Measurements from ENCODE around the gene CHST11. TPM values are rescaled to one million over a fixed set of nuclear protein-coding genes. Genes with fewer than 3 reads are reported as not detected.

The CHST11 gene
- polyA plus RNA-seq, 1 donor = 8.0 TPM

DNA sequence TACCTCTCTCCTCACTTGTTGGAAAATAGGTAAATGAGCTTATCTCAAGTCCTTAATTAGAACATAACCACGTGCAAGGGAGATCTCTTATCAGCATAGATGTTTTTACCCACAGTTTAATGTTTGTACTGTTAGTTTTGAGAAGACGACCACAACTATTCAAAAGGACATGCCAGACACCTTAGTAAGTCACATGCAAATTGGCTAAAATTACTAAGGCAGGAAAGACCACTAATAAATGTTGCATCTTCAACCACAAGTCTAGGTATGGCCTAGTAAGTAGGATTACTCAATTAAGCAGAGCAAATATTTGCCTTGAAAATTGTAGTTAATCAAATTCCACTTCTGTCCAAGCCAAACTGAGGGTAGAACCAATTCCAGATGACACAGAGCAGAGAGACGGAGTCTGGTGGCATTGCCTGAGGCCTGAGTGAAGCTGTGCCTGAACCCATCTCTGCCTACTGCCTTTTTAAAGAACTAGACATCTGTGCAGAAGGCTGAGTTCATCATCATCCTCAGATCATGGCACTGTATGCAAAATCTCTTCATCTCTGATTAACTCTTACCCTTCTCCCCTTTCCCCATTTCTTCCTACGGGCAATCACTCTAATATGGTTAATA is 29.7 kb upstream of the CHST11 start:
- DNase-seq = no peak

DNA sequence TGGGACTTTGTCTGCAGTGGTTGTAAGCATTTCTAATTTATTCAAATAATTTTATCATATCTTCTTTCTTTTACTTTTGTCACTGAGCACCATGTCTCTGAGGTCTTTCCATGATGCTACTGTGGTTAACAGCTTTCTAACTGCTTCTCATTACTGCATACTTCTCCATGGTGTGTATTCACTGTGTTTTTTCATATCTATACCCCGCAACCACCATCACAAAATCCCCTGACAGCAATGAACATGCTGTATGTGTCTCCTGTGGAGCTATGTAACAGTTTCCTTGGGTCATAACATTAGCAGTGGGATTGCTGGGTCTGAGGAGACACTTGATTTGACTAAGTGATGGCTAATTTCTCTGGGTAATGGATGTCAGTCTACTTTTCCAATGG is 29.2 kb upstream of the CHST11 start:
- DNase-seq = no peak

DNA sequence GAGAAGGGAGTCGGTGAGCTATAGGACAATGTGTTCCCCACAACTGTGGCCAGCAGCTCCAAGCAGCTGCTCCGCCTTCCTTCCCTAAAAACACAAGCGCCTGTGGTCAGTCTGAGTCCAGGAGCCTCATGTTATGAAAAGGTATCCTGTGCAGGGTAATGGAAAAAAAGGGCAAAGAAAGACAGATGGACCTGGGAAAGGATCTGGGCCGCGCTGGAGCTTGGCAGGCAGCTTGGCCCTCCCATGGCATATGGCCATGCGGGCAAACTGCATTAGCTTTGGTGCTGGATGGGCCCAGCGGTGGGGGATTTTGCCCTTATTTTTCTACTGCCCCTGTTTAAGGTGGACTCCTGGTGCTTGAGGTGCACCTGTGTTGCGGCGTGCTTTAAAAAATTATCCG is 23.7 kb upstream of the CHST11 start:
- DNase-seq = no peak

DNA sequence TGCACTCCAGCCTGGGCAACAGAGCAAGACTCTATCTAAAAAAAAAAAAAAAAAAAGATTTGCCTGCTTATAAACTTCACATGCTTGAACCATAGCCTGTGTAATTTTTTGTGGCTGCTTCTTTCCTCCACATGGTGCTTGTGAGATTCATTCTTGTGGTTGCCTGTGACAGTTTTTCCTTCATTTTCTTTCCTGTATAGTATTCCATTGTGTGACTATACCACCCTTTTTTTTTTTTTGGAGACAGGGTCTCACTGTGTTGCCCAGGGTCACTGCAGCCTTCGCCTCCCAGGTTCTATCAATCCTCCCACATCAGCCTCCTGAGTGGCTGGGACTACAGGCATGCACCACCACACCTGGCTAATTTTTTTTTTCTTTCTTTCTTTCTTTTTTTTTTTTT is 22.6 kb upstream of the CHST11 start:
- DNase-seq = no peak

DNA sequence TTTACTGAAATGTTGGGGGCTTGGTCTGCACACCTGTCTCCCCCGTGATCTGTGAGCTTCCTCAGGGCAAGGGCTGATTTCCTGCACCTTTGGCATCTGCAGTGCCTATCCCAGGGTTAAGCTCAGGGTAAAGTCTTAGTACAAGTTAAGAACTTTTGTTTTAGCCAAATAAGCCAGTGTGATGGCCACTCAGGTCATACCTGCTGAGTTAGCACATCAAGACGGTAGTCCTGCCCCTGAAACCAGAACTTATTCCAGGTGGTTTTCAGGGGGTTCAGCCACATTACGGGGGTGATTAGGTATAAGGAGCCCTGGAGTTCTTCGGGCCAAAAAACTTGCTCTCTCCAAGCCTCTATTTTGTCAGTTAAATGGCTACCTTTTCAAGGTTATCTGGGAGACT is 21.6 kb upstream of the CHST11 start:
- DNase-seq = no peak

DNA sequence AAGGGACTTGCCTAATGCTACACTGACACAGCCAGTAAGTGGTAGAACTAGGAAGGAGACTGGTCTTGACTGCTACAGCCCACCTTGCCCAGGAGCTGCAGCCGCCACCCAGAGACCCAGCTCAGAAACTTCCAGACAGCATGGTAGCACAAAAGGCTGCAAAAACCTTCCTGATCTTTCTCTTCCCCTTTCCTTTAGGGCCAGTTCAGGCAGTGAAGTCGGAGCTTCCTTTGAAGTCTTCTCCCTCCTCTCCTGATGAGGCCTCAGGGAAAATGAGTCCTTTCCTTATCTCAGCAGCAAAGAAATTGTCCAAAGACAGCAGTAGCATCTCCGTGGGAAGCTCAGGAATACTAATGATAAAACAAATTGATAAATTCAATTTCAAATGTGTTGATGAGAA is 21.0 kb upstream of the CHST11 start:
- DNase-seq = no peak

DNA sequence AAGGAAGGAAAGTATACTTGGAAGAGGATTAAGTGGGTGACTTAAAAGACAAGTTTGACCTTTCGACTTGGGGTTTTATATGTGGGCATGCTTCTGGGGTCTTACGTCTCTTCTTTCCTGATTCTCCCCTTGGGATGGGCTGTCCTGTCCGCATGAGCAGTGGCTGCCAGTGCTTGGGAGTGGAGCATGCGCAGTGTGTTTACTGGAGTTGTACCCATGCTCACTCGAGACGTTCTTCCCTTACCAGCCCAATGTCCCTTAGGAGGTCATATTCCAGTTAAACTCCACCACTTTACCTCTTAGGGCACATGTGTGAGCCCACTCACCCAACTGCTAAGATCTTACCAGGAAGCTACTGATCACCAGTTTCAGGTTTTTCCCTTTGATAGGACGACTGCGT is 20.0 kb upstream of the CHST11 start:
- DNase-seq = no peak

DNA sequence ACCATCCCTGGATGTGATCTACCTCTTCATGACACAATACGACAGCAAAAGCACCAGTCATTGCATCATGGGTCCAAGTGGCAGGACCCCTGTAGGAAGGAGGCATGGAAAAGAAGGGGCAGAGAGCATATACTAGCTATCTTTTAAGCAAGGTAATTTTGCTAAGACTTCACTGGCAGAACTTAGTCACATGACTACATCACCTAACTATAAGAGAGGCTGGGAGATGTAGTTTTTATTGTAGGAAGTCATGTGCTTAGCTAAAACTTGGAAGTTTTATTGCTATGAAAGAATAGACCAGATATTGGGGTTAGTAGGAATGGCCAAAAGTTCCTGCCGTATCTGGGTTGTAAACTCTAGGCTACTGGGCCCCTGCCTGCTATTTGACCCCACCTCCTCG is 18.6 kb upstream of the CHST11 start:
- DNase-seq = no peak

DNA sequence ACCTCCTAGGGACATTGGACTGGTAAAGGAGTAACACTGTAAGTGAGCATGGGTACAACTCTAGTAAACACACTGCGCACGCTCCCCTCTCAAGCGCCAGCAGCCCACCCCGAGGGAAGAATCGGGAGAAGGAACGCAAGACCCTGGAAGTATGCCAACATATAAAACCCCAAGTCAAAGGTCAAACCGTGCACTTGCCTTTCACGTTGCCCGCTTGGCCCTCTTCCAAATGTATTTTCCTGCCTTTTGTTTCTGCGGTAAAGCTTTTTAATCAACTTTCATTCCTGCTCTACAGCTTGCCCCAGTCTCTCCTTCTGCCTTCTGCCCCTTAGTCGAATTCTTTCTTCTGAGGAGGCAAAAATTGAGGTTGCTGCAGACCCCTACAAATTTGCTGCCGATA is 17.6 kb upstream of the CHST11 start:
- no peak for DNase-seq

DNA sequence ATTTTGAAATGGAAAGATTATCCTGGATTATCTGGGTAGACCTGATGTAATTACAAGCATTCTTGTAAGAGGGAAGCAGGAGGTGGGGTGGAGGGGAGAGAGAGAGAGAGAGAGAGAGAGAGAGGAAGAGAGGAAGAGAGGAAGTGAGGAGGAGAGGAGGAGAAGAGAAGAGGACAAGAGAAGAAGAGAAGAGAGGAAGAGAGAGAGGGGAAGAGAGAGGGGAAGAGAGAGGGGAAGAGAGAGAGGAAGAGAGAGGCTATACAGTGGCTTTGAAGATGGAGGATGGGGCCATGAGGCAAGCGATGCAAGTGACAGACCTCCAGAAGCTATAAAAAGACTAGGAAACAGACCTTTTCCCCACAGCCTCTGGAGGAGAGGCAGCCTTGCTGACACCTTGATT is 13.7 kb upstream of the CHST11 start:
- DNase-seq = no peak

DNA sequence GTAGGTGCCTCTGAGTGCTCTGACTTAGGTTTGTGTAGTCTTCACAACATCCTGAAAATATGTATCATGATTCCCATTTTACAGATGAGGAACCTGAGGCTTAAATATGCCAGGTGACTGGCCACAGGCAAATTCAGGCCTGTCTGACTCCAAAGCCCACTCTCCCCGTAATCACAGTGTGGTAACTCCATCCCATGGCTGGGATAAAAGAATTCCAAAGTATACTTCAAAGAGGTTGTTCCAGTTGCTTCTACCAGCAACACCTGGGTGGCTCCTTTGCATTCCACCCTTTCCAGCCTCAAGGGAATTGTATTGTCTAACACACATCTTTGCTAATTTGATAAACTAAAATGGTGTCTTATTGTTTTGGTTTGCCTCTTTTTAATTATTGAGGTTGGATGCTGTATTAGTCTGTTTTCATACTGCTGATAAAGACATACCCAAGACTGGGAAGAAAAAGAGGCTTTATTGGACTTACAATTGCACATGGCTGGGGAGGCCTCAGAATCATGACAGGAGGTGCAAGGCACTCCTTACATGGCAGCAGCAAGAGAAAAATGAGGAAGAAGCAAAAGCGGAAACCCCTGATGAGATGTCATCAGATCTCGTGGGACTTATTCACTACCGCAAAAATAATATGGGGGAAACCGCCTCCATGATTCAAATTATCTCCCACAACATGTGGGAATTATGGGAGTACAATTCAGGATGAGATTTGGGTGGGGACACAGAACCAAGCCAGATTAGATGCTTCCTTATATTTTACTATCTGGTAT is 9.9 kb upstream of the CHST11 start:
- DNase-seq = no peak

DNA sequence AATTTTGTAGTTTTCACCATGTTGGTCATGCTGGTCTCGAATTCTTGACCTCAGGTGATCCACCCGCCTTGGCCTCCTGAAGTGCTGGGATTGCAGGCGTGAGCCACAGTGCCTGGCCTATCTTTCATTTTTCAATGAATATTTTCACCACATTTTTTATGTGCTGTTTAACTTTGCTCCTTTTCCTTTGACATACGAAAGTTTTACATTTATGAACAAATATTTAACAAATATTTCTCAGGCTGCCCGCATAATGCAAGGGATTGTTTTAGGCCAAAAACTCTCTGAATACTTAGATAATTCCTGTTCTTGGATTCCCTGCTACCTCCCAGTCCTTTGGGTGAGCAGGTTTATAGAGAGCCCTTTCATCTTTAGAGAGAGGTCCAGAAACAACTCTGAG is 8.7 kb upstream of the CHST11 start:
- DNase-seq = no peak

DNA sequence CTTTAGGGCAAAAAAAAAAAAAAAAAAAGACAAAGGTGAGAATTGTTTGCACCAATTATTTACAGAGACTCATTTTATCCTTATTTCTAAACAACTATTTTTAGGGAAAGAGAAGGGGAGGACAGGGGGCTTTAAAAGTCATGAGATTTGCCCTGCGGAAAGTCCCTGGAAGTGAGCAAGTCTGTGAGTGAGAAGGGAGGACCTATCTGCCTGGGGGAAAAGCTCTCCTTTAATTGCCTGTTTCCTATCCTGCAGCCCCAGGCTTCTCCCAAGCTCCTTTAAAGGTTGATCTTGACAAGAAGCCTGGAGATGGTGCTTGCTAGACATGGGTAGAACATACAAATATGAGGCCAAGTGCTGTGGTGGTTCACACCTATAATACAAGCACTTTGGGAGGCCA is 8.3 kb upstream of the CHST11 start:
- no peak for DNase-seq

DNA sequence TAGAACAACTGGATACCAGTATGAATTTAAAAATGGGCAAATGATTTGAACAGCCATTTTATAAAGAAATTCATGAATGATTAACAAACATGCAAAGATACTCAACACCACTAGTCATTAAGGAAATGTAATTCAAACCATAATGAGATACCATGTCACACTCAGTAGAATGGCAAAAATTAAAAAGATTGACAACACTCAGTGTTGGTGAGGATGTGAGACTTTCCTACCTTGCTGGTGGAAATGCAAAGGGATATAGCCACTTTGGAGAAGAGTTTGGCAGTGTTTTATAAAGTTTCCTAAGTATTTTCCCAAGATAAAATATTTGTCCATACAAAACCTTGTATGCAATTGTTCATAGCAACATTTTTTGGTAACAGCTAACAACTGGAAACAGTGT is 6.0 kb upstream of the CHST11 start:
- no peak for DNase-seq

DNA sequence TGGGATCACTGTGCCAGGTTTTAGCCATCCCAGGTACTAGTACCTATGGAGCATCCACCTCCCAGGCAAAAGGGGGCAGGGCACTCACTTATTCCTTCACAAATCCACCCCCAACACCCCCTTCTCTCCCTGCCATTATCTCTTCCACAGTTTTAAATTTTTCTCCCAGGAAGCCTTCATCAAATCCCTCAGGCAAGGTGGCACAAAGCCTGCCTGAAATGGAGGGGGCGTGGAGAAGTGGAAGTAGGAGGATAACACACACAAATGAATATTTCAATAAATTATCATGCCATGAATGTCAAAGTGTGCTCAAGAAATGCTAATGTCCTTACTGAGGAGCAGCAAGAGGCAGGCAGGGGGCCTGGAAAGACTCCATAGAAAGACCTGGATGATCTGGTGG is 4.7 kb upstream of the CHST11 start:
- DNase-seq = no peak

DNA sequence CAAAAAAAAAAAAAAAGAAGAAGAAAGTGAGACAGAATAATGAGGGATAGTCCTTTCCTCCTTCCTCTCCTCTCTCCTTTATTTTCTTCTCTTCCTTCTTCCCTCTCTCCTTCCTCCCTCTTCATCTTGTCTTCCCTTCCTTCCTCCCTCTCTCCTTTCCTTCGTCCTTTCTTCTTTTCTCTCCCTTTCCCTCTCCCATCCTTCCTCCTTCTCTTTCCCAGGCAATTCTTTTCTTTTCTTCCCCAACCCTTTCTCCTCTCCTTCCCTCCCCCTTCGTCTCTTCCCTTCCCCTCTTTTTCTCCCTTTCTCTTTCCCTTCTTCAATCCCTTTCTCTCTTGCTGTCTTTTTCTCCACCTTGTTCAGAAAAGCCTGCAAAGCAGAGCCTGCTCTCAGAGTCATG is 3.6 kb upstream of the CHST11 start:
- DNase-seq = no peak

DNA sequence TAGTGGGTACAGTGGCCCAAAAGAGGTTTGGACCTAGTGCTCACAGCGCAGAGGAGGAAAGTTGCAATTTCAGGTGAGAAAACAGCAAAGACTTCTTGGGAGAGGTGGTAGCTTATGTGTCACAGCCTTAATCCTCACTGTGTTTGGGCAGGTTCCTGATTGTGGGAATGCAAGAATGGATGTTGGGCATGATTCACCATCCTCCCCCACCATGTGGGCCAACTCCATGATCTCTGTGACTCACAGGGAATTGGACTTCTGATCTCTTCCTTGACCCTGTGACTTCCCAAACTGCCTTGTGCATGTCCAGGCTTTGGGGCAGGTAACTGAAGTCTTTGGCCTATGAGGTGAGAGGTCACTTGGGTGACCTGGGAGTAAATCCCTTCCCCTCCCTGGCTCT is 1.8 kb upstream of the CHST11 start:
- no peak for DNase-seq

DNA sequence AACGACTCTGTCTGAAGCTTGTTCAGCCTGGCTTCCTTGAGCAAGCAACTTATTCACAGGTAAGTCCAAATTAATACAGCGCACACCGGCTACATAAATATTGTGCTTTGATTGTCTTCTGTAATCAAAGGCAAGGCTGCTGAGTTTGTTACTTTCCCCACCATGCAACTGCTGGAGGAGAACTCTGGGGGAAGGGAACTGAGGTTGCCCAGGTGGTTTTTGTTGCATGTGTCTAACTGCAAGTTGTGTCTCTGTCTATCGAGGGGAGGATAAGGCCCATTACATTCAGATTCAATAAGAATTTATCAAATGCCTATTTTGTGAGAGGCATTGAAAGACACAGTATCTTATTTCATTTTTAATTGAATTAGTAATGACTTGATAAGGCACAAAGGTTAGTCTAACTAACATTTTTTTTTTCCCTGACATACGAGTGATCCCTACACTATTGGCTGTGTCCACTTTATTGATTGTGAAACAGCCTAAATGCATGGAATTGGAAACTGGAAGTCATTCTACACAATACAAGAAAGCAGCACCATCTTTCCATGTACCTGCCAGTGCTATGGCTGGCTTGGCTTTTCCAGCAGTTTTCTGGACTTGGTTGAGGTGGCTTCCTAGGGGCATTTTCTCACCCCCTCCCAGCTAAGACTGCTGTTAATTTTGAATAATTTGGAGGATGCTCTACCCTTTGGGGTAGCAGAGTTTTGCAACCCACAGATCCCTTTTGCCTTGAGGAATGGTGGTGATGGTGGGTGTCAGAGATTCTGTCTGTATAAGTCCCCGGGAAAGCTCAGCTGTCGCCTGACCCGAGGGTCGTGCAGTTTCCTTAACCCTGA is 951 bp upstream of the CHST11 start:
- DNase-seq = no peak

DNA sequence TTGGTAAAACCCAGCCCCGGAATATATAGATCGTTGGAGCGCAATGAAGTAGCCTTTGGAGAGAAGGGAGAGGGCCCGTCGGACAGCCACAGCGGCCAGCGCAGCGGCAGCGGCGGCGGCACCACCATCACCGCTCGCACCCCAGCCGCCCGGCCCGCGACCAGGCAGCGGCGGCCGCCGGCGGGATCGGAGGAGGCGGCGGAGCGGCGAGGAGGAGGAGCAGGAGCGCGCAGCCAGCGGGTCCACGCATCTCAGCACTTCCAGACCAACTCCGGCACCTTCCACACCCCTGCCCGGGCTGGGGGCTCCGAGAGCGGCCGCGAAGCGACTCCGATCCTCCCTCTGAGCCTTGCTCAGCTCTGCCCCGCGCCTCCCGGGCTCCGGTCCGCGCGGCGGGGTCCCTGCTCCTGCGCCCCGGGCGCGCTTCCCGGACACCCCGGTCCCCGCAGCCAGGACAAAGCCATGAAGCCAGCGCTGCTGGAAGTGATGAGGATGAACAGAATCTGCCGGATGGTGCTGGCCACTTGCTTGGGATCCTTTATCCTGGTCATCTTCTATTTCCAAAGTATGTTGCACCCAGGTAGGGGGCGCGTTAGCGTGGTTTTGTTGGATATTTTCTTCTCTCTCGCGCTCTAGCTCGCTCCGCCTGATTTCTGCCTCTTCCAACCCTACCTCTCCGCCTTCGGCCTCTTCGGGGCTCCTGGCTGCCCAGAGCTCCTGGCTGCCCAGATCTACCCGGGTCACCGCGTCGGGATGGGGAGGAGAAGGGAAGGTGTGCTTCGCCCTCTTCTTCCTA is 400 bp downstream of the CHST11 start:
- peak; percentile 83 for DNase-seq

DNA sequence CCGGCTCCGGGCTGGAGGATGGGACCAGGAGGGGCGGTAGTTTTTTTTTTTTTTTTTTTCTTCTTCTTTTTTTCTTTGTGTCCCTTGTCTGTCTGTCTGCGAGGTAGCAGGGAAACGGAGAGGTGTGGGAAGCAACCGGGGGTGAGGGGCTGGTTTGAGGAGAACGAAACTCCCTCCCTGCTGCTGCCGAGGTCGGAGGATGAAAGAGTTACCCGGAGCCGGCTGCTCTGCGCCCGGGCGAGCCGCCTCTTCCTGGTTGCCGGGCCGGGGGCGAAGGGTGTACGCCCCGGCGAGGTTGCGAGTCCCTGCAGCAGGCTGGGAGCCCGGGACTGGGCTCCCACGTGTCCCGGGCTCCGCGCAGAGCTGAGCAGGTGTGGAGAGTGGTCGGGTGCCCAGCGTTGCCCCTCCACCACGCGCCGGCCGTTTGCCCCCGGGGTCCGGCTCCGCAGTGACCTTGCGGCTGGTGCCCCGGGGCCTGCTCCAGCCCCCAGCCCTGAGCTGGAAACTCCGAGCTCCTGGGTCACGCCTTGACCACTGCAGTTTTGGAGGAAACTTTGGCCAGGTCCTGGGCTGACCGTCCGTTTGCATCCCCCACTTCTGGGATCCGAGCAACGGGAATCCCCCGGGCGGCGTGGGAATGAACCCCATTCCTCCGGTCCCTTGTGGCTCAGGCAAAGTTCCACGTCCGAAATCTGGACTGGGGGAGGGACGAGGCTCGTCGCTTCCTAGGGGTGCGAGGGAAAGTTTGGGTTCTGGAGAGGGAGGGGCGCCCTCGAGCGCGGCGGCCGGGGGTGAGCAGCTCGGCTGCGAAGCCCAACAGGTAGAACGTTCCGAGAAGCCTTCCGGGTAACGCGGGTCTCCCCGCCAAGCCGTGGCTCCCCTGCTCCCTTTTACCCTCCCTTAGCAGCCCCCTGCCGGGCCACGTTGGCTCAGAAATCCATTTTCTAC is 1.3 kb downstream of the CHST11 start:
- no peak for DNase-seq

DNA sequence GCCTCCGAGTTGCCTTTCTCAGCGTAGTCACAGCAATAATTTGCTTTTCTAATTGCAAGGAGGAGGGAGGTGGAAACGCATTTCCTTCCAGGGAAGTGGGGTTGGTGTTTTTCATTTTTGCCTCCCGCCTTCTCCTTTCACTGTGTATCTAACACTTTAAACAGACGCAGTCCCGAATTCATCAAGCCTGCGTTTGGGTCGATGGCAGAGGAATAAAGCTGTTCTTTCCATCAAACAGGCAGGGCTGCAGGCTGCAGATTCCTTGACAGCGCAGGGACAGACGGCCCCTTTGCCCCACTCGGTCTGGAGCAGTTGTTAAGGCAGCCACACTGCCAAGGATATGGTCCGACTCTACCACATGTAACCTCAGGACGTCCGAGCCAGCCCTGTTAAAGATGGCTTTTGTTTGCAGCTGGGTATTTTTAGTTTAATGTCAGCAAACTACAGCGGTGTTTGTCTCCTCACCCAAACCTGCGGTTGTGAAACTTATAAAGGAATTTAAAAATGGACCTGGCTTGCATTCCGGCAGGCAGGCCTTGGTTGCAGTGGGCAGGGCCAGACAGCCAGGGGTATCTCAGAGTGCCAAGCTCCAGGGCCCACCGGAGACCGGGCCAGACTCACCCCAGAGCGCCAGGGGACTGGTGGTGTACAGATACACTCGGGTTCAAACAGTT is 2.1 kb downstream of the CHST11 start:
- peak; percentile 13 for DNase-seq
